OCI-LY7 (cell line): ENCODE measurements around the gene EIF4E1B. TPM values are rescaled to one million over a fixed set of nuclear protein-coding genes. Genes with fewer than 3 reads are reported as not detected.

Experiments used
- BruUV-seq: library from RNA; stranded (reverse); fragments of 400-500 nt; replicated peaks from 2 replicates; lab custom pipeline; 2021; lab: Mats Ljungman, UMichigan
- CTCF ChIA-PET: fragments of 300-600 bp; sonication (Branson Sonifier 250); formaldehyde crosslinking; loops from one replicate; lab custom pipeline; 2022; ENCODE audit warnings: antibody characterized with exemption; ENCODE audit not compliant: unreplicated experiment; lab: Charles Lee
- POLR2A ChIA-PET: fragments of 300-600 bp; sonication (Branson Sonifier 250); formaldehyde crosslinking; loops from one replicate; lab custom pipeline; 2022; ENCODE audit warnings: antibody characterized with exemption; lab: Charles Lee
- DNase-seq: peaks from one replicate; pipeline ENCODE4 v3.0.0-alpha.2; 2015; ENCODE audit warnings: low spot score
- H2AFZ ChIP-seq: fragments of 200-600 bp; sonication (generic), shearing (Covaris generic); 2 replicates; pipeline ENCODE4 v1.6.1; 2014; ENCODE audit warnings: mild to moderate bottlenecking, antibody characterized with exemption, low read length, moderate library complexity
- H3K27ac ChIP-seq: fragments of 200-600 bp; sonication (generic); 2 replicates; pipeline ENCODE4 v1.5.1; 2014; ENCODE audit warnings: mixed run types, low read depth, mild to moderate bottlenecking, moderate library complexity, low read length, inconsistent platforms; ENCODE audit not compliant: poor library complexity, severe bottlenecking
- H3K36me3 ChIP-seq: fragments of 200-600 bp; sonication (generic); 2 replicates; pipeline ENCODE4 v1.6.1; 2014; ENCODE audit warnings: mild to moderate bottlenecking, antibody characterized with exemption, low read length, moderate library complexity, mixed read lengths; ENCODE audit not compliant: insufficient read depth
- H3K4me1 ChIP-seq: fragments of 200-600 bp; sonication (generic); 2 replicates; pipeline ENCODE4 v1.5.1; 2014; ENCODE audit warnings: mild to moderate bottlenecking, low read length; ENCODE audit not compliant: insufficient read depth, poor library complexity, severe bottlenecking
- H3K4me2 ChIP-seq: fragments of 200-600 bp; sonication (generic); 2 replicates; pipeline ENCODE4 v1.6.1; 2014; ENCODE audit warnings: mild to moderate bottlenecking, low read length
- H3K4me3 ChIP-seq: fragments of 200-600 bp; sonication (generic); 2 replicates; pipeline ENCODE4 v1.5.1; 2014; ENCODE audit warnings: mild to moderate bottlenecking, low read depth, low read length; ENCODE audit not compliant: poor library complexity, severe bottlenecking
- H3K79me2 ChIP-seq: fragments of 200-600 bp; sonication (generic); 2 replicates; pipeline ENCODE4 v1.6.1; 2016; ENCODE audit warnings: low read depth, mild to moderate bottlenecking, low read length, moderate library complexity, mixed read lengths; ENCODE audit not compliant: insufficient read depth
- H3K9me2 ChIP-seq: fragments of 200-600 bp; sonication (generic); 2 replicates; pipeline ENCODE4 v1.6.1; 2016; ENCODE audit warnings: mild to moderate bottlenecking, low read length, mixed read lengths; ENCODE audit not compliant: insufficient read depth
- H3K9me3 ChIP-seq: fragments of 200-600 bp; sonication (generic); 2 replicates; pipeline ENCODE4 v1.6.1; 2014; ENCODE audit warnings: mild to moderate bottlenecking, mixed run types, low read length, mixed read lengths
- H4K20me1 ChIP-seq: fragments of 200-600 bp; sonication (generic); 2 replicates; pipeline ENCODE4 v1.6.1; 2014; ENCODE audit warnings: mild to moderate bottlenecking, antibody characterized with exemption, low read length, moderate library complexity, mixed read lengths; ENCODE audit not compliant: insufficient read depth
- EZH2phosphoT487 ChIP-seq: fragments of 200-600 bp; sonication (generic); IDR thresholded peaks from 2 replicates; pipeline ENCODE4 v1.6.1; 2018; ENCODE audit warnings: low read depth, borderline replicate concordance, mild to moderate bottlenecking, mixed run types, antibody characterized with exemption, low read length, moderate library complexity, mixed read lengths
- intact Hi-C: fragments of 100-400 bp; cut with micrococcal nuclease; formaldehyde crosslinking; loops from one replicate; pipeline ENCODE4 v1.10.0; 2022; ENCODE audit not compliant: unreplicated experiment
- total RNA-seq, 2 experiments: library from RNA; depleted of rRNA in 1 of 2; stranded (reverse); fragments of >200 nt in 1 of 2; shearing (Covaris generic) in 1 of 2; gene quantifications; 2 replicates each; pipeline ENCODE4 v1.2.3, GENCODE V29; 2014 to 2022
- TF ChIP-seq, protein P1 (sequence below): fragments of 200-600 bp; sonication (generic); conservative IDR thresholded peaks from 2 replicates; pipeline ENCODE4 v1.5.1; 2014; ENCODE audit warnings: mild to moderate bottlenecking, antibody characterized with exemption, low read length, moderate library complexity, mixed read lengths

EIF4E1B gene
- total RNA-seq, 2 experiments from 2014 or later = 0.16 to 2.4 TPM

- H3K27ac ChIP-seq = no peak overlapping the region
- H3K9me2 ChIP-seq = no peaks in the 10 kb centered on the region
- peaks cover 20% of the 10 kb centered on the region for H3K4me1 ChIP-seq
- ChIA-PET CTCF (no interaction called here), POLR2A (no interaction called here)
- DNase-seq = no peak
- BruUV-seq = no TSS peak
- no peaks in the 10 kb centered on the region for H3K9me3 ChIP-seq
- intact Hi-C loops = no loop called here
- H2AFZ ChIP-seq = no peak overlapping the region
- TF ChIP-seq, protein P1, sequence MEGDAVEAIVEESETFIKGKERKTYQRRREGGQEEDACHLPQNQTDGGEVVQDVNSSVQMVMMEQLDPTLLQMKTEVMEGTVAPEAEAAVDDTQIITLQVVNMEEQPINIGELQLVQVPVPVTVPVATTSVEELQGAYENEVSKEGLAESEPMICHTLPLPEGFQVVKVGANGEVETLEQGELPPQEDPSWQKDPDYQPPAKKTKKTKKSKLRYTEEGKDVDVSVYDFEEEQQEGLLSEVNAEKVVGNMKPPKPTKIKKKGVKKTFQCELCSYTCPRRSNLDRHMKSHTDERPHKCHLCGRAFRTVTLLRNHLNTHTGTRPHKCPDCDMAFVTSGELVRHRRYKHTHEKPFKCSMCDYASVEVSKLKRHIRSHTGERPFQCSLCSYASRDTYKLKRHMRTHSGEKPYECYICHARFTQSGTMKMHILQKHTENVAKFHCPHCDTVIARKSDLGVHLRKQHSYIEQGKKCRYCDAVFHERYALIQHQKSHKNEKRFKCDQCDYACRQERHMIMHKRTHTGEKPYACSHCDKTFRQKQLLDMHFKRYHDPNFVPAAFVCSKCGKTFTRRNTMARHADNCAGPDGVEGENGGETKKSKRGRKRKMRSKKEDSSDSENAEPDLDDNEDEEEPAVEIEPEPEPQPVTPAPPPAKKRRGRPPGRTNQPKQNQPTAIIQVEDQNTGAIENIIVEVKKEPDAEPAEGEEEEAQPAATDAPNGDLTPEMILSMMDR = no peak
- no peak for TF ChIP-seq EZH2phosphoT487
- H3K4me2 ChIP-seq = no peak overlapping the region
- no peaks in the 10 kb centered on the region; the same call in 1 of the 2 replicates for H3K79me2 ChIP-seq
- H3K4me3 ChIP-seq = no peak overlapping the region
- no peaks in the 10 kb centered on the region for H3K36me3 ChIP-seq
- no peaks in the 10 kb centered on the region for H4K20me1 ChIP-seq
Measured at GRCh38 chr5:176638437-176638836, 8.0 kb downstream of the EIF4E1B start.

GRCh38 chr5:176639208-176639607 is 8.7 kb downstream of the EIF4E1B start:
- no peak for DNase-seq
- H3K27ac ChIP-seq = no peak overlapping the region
- H3K79me2 ChIP-seq = no peaks in the 10 kb centered on the region; the same call in 1 of the 2 replicates
- no peak overlapping the region for H2AFZ ChIP-seq
- intact Hi-C loops = no loop called here
- no peaks in the 10 kb centered on the region for H3K36me3 ChIP-seq
- H3K9me2 ChIP-seq = no peaks in the 10 kb centered on the region
- ChIA-PET CTCF (no interaction called here), POLR2A (interaction anchor here (1.2 kb wide), 1 partner anchor 9 kb away, joined by 7 read pairs; the partner anchor contains the start of genes EIF4E1B and SNCB)
- no peaks in the 10 kb centered on the region for H3K9me3 ChIP-seq
- TF ChIP-seq, protein P1 = no peak
- no peak for TF ChIP-seq EZH2phosphoT487
- BruUV-seq = no TSS peak
- H3K4me2 ChIP-seq = no peak overlapping the region
- H3K4me3 ChIP-seq = no peak overlapping the region
- H4K20me1 ChIP-seq = no peaks in the 10 kb centered on the region
- H3K4me1 ChIP-seq = peaks cover 12% of the 10 kb centered on the region

GRCh38 chr5:176639981-176640380 is 9.5 kb downstream of the EIF4E1B start:
- H3K79me2 ChIP-seq = no peaks in the 10 kb centered on the region
- TF ChIP-seq, protein P1 = no peak
- TF ChIP-seq EZH2phosphoT487 = no peak
- H3K9me3 ChIP-seq = no peaks in the 10 kb centered on the region
- DNase-seq = no peak
- no peak overlapping the region for H3K4me2 ChIP-seq
- ChIA-PET CTCF (no interaction called here), POLR2A (interaction anchor here (1.2 kb wide), 1 partner anchor 10 kb away, joined by 7 read pairs; the partner anchor contains the start of genes EIF4E1B and SNCB)
- no peak overlapping the region for H2AFZ ChIP-seq
- no peak overlapping the region for H3K27ac ChIP-seq
- H3K4me3 ChIP-seq = no peak overlapping the region
- no peaks in the 10 kb centered on the region for H4K20me1 ChIP-seq
- H3K9me2 ChIP-seq = no peaks in the 10 kb centered on the region
- intact Hi-C loops = no loop called here
- H3K4me1 ChIP-seq = peaks cover 5% of the 10 kb centered on the region
- no TSS peak for BruUV-seq
- H3K36me3 ChIP-seq = no peaks in the 10 kb centered on the region
